ENCODE measurements around the gene ENHO.

- no peak for TF ChIP-seq CTCF (IDR thresholded peaks at IDR 0.05)
- no peak for TF ChIP-seq POLR2A (IDR thresholded peaks at IDR 0.05)
Observed at GRCh38 chr9:34490760-34491159, 32.0 kb downstream of the ENHO start.

All from thyroid gland (tissue), 4 donors.